Liver (tissue), 9 donors: ENCODE data around the gene PPP1R36. TPM values are rescaled to one million over a fixed set of nuclear protein-coding genes. Genes with fewer than 3 reads are reported as not detected.

Source experiments
- DNase-seq: peaks from one replicate; pipeline ENCODE4 v3.0.0-alpha.2; 2017; ENCODE audit warnings: low spot score
- H3K27ac ChIP-seq, 2 donors: one replicate each; pipeline ENCODE4 v1.7.0; 2013; ENCODE audit warnings: inconsistent platforms in 2 of 2, low read length in 2 of 2, control low read depth in 1 of 2, low read depth in 1 of 2, mild to moderate bottlenecking in 1 of 2
- H3K27me3 ChIP-seq, 4 donors: one replicate each; pipeline versions ENCODE4 v1.6.1 to v1.7.0; 2013; ENCODE audit warnings: low read length in 3 of 4, inconsistent platforms in 1 of 4, mild to moderate bottlenecking in 1 of 4, moderate library complexity in 1 of 4; ENCODE audit not compliant: control insufficient read depth in 4 of 4, insufficient read depth in 4 of 4
- H3K36me3 ChIP-seq, 4 donors: one replicate each; pipeline versions ENCODE4 v1.6.1 to v1.7.0; 2013; ENCODE audit warnings: low read length in 3 of 4, mild to moderate bottlenecking in 3 of 4, low read depth in 1 of 4, moderate library complexity in 1 of 4; ENCODE audit not compliant: control insufficient read depth in 4 of 4, insufficient read depth in 3 of 4
- H3K4me1 ChIP-seq, 4 donors: one replicate each; pipeline versions ENCODE4 v1.6.1 to v1.7.0; 2013; ENCODE audit warnings: low read length in 3 of 4, mild to moderate bottlenecking in 3 of 4, moderate library complexity in 1 of 4; ENCODE audit not compliant: control insufficient read depth in 4 of 4, insufficient read depth in 4 of 4
- H3K4me3 ChIP-seq, 3 donors: one replicate each; pipeline versions ENCODE4 v1.6.1 to v1.7.0; 2013; ENCODE audit warnings: low read length in 3 of 3, control low read depth in 1 of 3, low read depth in 1 of 3, mild to moderate bottlenecking in 1 of 3
- H3K9ac ChIP-seq, 2 donors: one replicate each; pipeline ENCODE4 v1.7.0; 2013; ENCODE audit warnings: low read length in 2 of 2, mild to moderate bottlenecking in 2 of 2, moderate library complexity in 2 of 2, control low read depth in 1 of 2, low read depth in 1 of 2
- H3K9me3 ChIP-seq, 4 donors: one replicate each; pipeline versions ENCODE4 v1.6.1 to v1.7.0; 2013; ENCODE audit warnings: low read length in 3 of 4; ENCODE audit not compliant: control insufficient read depth in 4 of 4
- EGR1 ChIP-seq, 2 donors: IDR thresholded peaks; 2 replicates each; pipeline ENCODE4 v1.6.1; 2016 to 2018; ENCODE audit warnings: antibody characterized with exemption in 2 of 2, low read depth in 2 of 2
- FOXA2 ChIP-seq: IDR thresholded peaks from 2 replicates; pipeline ENCODE4 v1.6.1; 2016; ENCODE audit warnings: antibody characterized with exemption
- NR2F2 ChIP-seq: IDR thresholded peaks from 2 replicates; pipeline ENCODE4 v1.6.1; 2016; ENCODE audit warnings: antibody characterized with exemption
- RAD21 ChIP-seq, 2 donors: IDR thresholded peaks; 2 replicates each; pipeline ENCODE4 v1.6.1; 2016; ENCODE audit warnings: antibody characterized with exemption in 2 of 2, mild to moderate bottlenecking in 2 of 2
- TAF1 ChIP-seq: conservative IDR thresholded peaks from 2 replicates; pipeline ENCODE4 v1.6.1; 2016; ENCODE audit warnings: antibody characterized with exemption, mild to moderate bottlenecking
- WGBS: extraction: QIAGEN DNeasy Blood & Tissue Kit; methylation state at CpG from one replicate; pipeline ENCODE4 v1.1.7; 2013; 5-methylcytosine and 5-hydroxymethylcytosine counted together
- polyA plus RNA-seq, 2 donors: library from polyadenylated mRNA; stranded (reverse) in 1 of 2; unstranded in 1 of 2; fragments of 200-250 nt in 1 of 2; fragments of >200 nt in 1 of 2; fragmentation: Nextera tagmentation in 1 of 2; extraction: Ambion mirVana in 1 of 2; gene quantifications; one replicate each; pipeline versions ENCODE4 v1.2.1 to v1.2.3, GENCODE V29; 2013 to 2015
- total RNA-seq, 2 donors: library from RNA; depleted of rRNA; stranded (reverse); fragments of >200 nt; gene quantifications; one replicate each; pipeline ENCODE4 v1.2.3, GENCODE V29; 2014
- TF ChIP-seq, protein P1 (sequence below): IDR thresholded peaks from 2 replicates; pipeline ENCODE4 v1.6.1; 2016; ENCODE audit warnings: antibody characterized with exemption
- TF ChIP-seq, protein P2 (sequence below): IDR thresholded peaks from 2 replicates; pipeline ENCODE4 v1.6.1; 2016; ENCODE audit warnings: antibody characterized with exemption
- TF ChIP-seq, protein P3 (sequence below): fragments of 150-350 bp; IDR thresholded peaks from 2 replicates; pipeline ENCODE4 v1.5.1; 2017; ENCODE audit warnings: improper control_type of control experiment, low read depth, low read length; ENCODE audit not compliant: missing input control
- TF ChIP-seq, protein P4 (sequence below): IDR thresholded peaks from 2 replicates; pipeline ENCODE4 v1.6.1; 2016; ENCODE audit warnings: antibody characterized with exemption, mild to moderate bottlenecking
- donor health status: healthy.
- donor health status: healthy.
- donor health status: healthy.
- donor health status: healthy.
- donor health status: healthy.

The PPP1R36 gene
- total and polyA plus RNA-seq, 4 donors, result 0.08 to 0.09 (median 0.08) TPM; not detected in 1

DNA sequence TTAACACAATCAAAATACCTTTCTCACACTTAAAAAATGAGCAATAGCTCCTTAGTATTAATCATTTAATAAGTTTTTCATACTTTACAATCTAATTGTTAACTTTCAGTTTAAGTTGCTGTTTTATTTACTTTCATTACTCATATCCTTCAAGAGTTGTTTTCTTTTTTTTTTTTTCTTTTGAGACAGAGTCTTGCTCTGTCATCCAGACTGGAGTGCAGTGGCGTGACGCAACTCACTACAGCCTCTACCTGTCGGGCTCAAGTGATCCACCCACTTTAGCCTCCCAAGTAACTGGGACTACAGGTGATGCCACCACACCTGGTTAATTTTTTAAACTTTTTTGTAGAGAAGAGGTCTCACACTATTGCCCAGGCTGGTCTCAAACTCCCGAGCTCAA lies 29.1 kb upstream of the PPP1R36 start:
- TF ChIP-seq FOXA2 (no peak), EGR1 (IDR thresholded peaks at IDR 0.05; ENCODE audit: low read depth in 2 of 2) (no peak)
- TF ChIP-seq, protein P1, sequence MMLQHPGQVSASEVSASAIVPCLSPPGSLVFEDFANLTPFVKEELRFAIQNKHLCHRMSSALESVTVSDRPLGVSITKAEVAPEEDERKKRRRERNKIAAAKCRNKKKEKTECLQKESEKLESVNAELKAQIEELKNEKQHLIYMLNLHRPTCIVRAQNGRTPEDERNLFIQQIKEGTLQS, result no peak
- TF ChIP-seq, protein P2, sequence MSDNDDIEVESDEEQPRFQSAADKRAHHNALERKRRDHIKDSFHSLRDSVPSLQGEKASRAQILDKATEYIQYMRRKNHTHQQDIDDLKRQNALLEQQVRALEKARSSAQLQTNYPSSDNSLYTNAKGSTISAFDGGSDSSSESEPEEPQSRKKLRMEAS, result no peak
- peaks cover 0 to 20% (median 9%) of the 10 kb centered on the region in 4 donors for H3K36me3 ChIP-seq
- peaks cover 0 to 2% (median 0%) of the 10 kb centered on the region in 4 donors for H3K4me1 ChIP-seq
- WGBS, result 96% methylated on average over 4 of the region's 4 CpGs
- no peak overlapping the region for H3K4me3 ChIP-seq
- H3K27ac ChIP-seq, result no peak overlapping the region
- DNase-seq, result no peak
- H3K9me3 ChIP-seq, result no peaks in the 10 kb centered on the region
- H3K27me3 ChIP-seq, result no peaks in the 10 kb centered on the region
- no peak overlapping the region for H3K9ac ChIP-seq

DNA sequence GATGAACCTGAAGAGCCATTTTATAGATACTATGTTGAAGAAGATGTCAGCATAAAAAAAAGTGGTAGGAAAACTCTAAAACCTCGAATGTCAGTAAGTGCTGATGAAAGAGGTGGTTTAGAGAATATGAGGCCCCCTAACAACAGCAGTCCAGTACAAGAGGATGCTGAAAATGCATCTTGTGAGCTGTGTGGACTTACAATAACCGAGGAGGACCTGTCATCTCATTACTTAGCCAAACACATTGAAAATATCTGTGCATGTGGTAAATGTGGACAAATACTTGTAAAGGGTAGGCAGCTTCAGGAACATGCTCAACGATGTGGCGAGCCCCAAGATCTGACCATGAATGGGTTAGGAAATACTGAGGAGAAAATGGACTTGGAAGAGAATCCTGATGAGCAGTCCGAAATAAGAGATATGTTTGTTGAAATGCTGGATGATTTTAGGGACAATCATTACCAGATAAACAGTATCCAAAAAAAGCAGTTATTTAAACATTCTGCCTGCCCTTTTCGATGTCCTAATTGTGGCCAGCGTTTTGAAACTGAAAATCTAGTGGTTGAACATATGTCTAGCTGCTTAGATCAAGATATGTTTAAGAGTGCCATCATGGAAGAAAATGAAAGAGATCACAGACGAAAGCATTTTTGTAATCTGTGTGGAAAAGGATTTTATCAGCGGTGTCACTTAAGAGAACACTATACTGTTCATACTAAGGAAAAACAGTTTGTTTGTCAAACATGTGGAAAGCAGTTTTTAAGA lies 27.0 kb upstream of the PPP1R36 start:
- H3K27me3 ChIP-seq, result no peaks in the 10 kb centered on the region
- H3K36me3 ChIP-seq, result peaks cover 0 to 20% (median 9%) of the 10 kb centered on the region in 4 donors
- no peaks in the 10 kb centered on the region for H3K9me3 ChIP-seq
- no peak overlapping the region for H3K4me3 ChIP-seq
- H3K4me1 ChIP-seq, result peaks cover 0 to under 1% (median 0%) of the 10 kb centered on the region in 4 donors
- 88% methylated on average over 9 of the region's 9 CpGs for WGBS
- TF ChIP-seq NR2F2, result no peak
- no peak for TF ChIP-seq RAD21 (IDR thresholded peaks at IDR 0.05)
- TF ChIP-seq, protein P3, sequence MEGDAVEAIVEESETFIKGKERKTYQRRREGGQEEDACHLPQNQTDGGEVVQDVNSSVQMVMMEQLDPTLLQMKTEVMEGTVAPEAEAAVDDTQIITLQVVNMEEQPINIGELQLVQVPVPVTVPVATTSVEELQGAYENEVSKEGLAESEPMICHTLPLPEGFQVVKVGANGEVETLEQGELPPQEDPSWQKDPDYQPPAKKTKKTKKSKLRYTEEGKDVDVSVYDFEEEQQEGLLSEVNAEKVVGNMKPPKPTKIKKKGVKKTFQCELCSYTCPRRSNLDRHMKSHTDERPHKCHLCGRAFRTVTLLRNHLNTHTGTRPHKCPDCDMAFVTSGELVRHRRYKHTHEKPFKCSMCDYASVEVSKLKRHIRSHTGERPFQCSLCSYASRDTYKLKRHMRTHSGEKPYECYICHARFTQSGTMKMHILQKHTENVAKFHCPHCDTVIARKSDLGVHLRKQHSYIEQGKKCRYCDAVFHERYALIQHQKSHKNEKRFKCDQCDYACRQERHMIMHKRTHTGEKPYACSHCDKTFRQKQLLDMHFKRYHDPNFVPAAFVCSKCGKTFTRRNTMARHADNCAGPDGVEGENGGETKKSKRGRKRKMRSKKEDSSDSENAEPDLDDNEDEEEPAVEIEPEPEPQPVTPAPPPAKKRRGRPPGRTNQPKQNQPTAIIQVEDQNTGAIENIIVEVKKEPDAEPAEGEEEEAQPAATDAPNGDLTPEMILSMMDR, result no peak
- no peak for TF ChIP-seq TAF1
- TF ChIP-seq, protein P1, result no peak
- DNase-seq, result no peak
- H3K27ac ChIP-seq, result no peak overlapping the region
- H3K9ac ChIP-seq, result no peak overlapping the region

DNA sequence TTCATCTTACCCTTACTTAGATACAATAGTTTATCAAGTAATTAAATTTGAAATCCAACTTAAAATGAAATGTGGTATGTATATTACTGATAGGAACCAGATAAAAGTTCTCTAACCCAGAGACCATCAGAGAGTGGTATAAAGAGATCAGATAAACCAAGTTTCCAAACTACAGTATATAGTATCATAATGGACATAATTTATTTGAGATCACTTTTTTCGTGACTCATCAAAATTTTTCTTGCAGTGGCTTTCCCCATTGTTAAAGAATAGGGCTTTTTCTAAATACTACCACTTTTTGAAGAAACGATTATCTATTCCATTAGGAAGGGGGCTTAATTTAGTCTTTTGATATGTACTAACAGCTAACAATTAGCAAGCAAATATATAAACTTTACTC lies 24.4 kb upstream of the PPP1R36 start:
- Histone ChIP-seq H3K9ac (no peak overlapping the region), H3K4me1 (no peaks in the 10 kb centered on the region), H3K36me3 (peaks cover 0 to 20% (median 9%) of the 10 kb centered on the region in 4 donors), H3K27me3 (no peaks in the 10 kb centered on the region), H3K4me3 (no peak overlapping the region), H3K27ac (no peak overlapping the region), H3K9me3 (no peaks in the 10 kb centered on the region)
- TF ChIP-seq EGR1 (IDR thresholded peaks at IDR 0.05; ENCODE audit: low read depth in 2 of 2), result no peak
- TF ChIP-seq, protein P4, sequence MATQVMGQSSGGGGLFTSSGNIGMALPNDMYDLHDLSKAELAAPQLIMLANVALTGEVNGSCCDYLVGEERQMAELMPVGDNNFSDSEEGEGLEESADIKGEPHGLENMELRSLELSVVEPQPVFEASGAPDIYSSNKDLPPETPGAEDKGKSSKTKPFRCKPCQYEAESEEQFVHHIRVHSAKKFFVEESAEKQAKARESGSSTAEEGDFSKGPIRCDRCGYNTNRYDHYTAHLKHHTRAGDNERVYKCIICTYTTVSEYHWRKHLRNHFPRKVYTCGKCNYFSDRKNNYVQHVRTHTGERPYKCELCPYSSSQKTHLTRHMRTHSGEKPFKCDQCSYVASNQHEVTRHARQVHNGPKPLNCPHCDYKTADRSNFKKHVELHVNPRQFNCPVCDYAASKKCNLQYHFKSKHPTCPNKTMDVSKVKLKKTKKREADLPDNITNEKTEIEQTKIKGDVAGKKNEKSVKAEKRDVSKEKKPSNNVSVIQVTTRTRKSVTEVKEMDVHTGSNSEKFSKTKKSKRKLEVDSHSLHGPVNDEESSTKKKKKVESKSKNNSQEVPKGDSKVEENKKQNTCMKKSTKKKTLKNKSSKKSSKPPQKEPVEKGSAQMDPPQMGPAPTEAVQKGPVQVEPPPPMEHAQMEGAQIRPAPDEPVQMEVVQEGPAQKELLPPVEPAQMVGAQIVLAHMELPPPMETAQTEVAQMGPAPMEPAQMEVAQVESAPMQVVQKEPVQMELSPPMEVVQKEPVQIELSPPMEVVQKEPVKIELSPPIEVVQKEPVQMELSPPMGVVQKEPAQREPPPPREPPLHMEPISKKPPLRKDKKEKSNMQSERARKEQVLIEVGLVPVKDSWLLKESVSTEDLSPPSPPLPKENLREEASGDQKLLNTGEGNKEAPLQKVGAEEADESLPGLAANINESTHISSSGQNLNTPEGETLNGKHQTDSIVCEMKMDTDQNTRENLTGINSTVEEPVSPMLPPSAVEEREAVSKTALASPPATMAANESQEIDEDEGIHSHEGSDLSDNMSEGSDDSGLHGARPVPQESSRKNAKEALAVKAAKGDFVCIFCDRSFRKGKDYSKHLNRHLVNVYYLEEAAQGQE, result no peak
- DNase-seq, result no peak
- WGBS, result over 99% methylated on average over 2 of the region's 2 CpGs
